OCI-LY7 (cell line): ENCODE measurements around the gene NFATC2.

Experiments used
- CTCF ChIP-seq: fragments of 200-600 bp; sonication (generic); conservative IDR thresholded peaks from 2 replicates; pipeline ENCODE4 v1.5.1; 2014; ENCODE audit warnings: mild to moderate bottlenecking, antibody characterized with exemption, low read length, moderate library complexity, mixed read lengths
- EZH2phosphoT487 ChIP-seq: fragments of 200-600 bp; sonication (generic); IDR thresholded peaks from 2 replicates; pipeline ENCODE4 v1.6.1; 2018; ENCODE audit warnings: low read depth, borderline replicate concordance, mild to moderate bottlenecking, mixed run types, antibody characterized with exemption, low read length, moderate library complexity, mixed read lengths

DNA sequence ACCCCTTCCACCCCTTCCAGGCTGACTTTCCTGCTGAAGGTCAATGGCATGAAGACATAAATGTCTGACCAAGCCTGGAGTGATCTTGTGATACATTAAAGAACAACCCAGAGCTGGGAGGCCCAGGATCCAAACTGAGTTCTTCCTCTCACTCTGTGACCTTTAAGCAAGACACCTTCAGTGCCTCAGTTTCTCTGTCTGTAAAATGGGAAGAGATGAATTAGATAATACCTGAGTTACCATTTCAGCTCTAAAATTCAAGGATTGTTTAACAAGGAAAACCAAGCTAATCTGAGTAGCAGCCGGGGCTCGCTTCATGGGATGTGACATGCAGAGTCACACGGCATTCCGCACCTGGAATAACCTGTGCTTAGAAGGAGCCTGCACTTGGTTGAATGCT lies 7.0 kb upstream of the NFATC2 start:
- no peak for TF ChIP-seq CTCF
- no peak for TF ChIP-seq EZH2phosphoT487
